GM19239 (cell line): ENCODE data around the gene ZDHHC24.
A peak's percentile ranks its signal among the peaks of the same experiment; 100 is the strongest.
"Not testable (repeated sequence)": the region's sequence is repeated elsewhere in the genome, so short reads cannot be mapped to it uniquely, and the experiment has no call there.

ENCODE experiments used
- DNase-seq: peaks from one replicate; pipeline ENCODE4 v3.0.0; 2011; ENCODE audit warnings: low spot score; ENCODE audit not compliant: insufficient read length
- FAIRE-seq: peaks from 2 replicates; lab custom pipeline; 2011; peaks lifted over from hg19 to GRCh38; lab: Jason Lieb, UNC

The ZDHHC24 gene

DNA sequence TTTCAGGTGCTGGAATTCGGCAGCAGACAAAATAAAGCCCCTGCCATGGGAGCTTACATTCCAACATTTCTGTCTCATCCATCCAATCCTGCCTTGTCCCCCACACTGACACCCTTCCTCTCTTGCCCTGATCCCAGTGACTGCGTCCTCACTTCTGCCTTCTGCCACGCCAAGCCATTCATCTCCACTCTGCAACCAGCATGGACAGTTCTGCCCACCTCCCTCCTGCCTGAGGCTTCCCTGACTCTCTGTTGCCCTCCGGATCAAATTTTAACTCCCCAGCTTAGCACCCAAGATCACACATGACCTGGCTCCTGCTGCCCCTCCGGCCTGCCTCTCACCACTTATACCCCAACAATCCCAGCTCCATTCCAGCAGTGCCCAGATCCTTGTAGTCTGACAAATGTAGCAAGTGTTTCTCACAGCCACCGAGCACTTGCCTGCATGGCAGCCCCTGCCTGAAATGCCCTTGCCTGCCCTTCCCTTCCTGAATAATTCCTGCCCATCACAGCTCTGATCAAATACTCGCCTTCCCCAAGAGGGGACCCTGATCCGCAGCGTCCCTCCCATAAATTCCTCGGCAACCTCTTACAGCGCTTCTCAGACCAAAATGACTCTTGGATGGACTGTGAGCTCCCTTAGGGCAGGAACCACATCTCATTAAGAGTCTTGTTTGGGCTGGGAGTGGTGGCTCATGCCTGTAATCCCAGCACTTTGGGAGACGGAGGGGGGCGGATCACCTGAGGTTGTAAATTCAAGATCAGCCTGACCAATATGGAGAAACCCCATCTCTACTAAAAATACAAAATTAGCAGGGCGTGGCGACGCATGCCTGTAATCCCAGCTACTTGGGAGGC, 3.2 kb upstream of the ZDHHC24 start:
- DNase-seq = no peak
- no peak for FAIRE-seq

DNA sequence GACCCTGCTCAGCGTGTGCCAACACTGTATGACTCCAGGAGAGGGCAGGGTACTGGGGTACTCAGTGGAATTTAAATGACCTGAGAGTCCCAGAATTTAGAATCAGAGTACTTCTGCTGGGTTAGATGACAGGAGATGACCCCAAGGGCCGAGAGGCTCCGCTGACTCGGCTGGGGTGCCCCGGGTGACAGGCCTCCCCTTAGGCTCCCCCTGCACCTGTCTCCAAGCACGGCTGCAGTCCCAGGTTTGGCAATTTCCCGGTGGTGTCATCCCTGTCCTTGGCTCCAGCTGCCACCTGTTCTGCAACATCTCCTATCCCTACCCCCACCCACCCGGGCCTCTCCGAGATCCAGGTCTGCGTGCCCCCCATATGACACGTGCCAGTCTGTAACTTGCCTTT, 2.2 kb upstream of the ZDHHC24 start:
- DNase-seq = no peak
- FAIRE-seq = no peak

DNA sequence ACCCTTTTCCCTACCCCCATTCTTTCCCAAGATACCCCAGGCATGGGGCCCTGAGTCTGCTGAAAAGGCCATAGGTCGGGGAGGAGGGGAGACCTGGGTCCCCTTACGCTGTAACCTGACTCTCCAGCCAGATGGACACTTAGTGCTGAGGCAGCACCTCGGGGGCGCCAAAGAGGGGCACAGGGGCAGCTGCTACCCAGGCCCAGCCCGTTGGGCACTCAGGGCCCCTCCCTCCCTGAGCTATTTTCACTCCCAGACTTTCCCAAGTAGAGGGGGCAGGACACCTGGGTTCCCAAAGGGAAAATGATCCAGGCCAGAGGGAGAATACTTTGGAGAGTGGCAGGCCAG, 1.8 kb upstream of the ZDHHC24 start:
- DNase-seq (no peak), FAIRE-seq (no peak)

DNA sequence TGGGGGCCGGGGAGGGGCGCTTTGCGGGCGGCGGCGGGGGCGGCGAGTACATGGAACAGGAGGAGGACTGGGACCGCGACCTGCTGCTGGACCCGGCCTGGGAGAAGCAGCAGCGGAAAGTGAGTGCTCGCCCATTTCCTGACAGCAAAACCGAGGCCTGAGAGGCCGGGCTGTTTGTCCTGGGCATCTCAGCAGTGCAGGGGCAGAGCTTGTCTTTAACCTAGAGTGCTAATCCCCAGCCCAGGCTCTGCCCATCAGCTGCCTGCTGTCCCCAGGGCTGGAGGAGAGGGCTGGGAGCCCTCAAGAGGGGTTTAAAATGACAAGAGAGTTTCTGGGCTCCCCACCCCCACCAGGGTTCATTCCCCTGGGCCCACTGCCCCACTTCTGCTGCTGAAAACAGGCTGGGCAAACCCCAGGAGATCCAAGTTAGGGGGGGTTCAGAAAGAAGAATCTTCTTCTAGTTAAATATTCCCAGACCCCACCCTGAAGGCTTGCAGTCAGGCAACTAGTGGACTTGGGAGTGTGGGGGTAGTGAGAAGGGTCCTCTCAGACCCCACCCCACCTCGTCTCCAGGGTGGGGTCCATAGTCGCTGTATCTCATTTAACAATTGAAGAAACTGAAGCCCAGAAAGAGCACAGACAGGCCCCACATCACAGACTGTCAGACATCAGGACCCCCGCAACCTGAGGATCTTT, 1.3 kb upstream of the ZDHHC24 start:
- no peak for DNase-seq
- FAIRE-seq = no peak

DNA sequence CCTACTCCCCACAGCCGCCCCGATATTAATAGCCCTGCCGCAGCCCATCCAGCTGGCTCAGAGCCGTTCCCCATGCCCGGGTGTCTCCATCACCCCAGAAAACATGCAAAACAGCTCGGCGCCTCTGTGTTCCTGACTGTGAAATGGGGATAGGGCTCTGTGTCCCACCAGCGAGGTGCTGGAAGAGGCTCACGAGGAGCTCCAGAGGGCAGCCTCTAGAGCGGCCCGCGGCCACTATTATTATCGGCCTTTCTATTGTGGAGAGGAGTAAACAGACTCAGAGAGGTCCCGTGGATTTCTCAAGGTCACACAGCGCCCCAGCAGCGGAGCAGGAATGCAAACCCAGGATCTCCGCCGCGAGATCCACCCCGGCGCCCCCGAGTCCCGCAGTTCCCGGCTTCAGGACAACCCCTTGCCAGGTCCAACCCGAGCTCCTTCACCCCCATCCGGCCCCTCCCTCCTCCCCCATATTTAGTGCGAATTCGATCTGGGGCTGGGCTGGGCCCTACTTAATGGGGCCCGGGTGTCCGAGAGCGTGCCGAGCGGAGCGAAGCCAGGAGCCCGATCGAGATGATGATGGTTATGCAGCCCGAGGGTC, 619 bp upstream of the ZDHHC24 start, which contains the start of gene ACTN3:
Gene ACTN3, plus strand, starts transcription at position 536 of the 598 bp plus-strand sequence. Its CDS starts 35 bp downstream, at position 571.
- DNase-seq = no peak
- no peak for FAIRE-seq

DNA sequence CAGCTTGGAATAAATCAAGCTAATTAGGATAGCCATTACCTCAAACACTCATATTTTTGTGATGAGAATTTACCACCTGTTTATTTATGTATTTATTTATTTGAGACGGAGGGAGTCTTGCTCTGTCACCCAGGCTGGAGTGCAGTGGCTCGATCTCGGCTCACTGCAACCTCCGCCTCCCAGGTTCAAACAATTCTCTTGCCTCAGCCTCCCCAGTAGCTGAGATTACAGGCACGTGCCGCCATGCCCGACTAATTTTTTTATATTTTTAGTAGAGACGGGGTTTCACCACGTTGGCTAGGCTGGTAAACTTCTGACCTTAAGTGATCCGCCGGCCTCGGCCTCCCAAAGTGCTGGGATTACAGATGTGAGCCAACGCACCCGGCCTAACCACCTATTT, 896 bp downstream of the ZDHHC24 start:
- peak; percentile 88 for FAIRE-seq
- DNase-seq = not testable (repeated sequence)

DNA sequence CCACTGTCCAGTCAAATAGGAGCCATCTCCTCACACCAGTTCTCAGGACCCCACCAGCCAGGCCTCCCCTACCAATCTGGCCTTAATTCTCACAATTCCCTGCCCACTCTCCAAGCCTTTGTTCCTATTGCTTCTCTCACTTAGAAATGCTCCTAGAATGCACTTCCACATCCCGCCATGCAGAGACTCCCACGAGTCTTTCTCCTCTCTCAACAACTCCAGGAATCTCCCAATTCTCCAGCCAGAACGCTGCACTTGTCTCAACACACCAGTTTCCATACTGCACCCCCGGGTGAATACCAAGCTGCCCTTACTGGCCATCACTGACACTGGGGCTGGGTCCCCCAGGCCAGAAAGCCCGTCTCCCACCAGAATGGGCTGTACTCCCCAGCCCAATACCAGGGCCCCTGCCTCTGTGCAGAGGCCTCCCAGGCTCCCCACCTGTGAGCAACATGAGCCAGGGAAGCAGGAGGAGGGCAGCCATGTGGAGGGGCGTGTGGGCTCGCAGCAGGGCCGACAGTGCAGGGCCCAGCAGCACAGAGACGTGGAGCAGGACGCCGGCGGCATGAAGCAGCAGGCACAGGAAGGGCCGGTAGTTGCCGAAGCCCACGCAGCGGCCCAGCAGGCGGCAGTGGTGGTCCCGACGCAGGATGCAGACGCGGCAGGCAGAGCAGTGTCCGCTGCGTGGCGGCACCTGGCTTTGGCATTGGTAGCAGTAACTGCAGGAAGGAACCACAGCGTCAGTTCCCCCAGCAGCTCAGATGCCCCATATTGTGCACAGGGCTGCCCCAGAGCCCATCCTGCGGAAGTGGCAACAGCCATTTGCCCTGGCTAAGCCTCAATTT, 2.4 kb downstream of the ZDHHC24 start:
- DNase-seq (peak; percentile 66), FAIRE-seq (peak; percentile 89)

DNA sequence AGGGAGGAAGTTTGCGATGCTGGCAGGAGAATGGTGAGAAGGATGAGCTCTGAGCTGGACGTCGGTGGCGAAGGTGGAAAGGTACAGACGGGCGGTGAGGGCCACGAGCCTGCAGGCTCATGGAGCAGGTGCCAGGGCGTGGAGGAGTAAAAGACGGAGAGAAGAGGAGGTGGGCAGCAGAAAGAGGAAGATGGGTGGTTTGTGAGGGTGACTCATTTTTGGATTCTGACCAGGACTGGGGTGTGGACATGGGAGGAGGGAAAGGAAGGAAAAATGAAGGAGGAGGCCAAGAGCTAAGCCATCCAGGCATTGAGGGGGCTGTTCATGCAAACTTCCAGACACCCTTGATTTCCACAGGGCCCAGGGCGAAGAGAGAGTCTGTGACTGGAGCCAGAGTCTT, 3.5 kb downstream of the ZDHHC24 start:
- no peak for FAIRE-seq
- DNase-seq = no peak

DNA sequence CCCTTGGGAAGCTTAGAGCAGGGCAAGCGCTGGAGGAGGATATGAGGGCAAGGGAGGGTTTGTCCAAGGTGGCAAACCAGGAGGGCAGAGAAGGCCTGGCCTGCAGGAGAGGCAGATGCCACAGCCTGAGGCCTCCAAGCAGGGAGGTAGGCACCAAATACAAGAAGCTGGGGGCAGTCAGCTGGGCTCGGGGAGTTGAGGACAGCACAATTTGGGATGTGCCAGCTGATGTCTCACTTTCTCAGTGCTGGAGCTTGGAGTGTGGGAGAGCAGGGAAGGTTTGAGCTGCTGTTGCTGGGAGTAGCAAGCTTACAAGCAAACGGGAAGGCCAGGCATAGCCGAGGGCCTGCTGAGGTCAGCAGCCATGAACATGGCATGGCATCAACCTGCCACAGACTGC, 4.0 kb downstream of the ZDHHC24 start:
- FAIRE-seq (no peak), DNase-seq (no peak)

DNA sequence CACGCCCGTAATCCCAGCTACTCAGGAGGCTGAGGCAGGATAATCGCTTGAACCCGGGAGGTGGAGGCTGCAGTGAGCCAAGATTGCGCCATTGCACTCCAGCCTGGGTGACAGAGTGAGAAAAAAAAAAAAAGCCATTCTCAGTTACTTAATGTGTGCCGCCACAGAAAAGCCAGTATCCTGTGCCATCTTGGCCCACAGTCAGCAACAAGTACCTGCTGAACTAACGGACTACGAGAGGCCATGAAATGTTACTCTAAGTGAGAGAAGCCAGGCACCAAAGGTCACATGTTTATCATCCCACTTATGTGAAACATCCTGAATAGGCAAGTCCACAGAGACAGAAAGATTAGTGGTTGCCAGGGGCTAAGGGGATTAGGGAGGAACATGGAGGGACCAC, 5.2 kb downstream of the ZDHHC24 start:
- not testable (repeated sequence) for DNase-seq, FAIRE-seq

DNA sequence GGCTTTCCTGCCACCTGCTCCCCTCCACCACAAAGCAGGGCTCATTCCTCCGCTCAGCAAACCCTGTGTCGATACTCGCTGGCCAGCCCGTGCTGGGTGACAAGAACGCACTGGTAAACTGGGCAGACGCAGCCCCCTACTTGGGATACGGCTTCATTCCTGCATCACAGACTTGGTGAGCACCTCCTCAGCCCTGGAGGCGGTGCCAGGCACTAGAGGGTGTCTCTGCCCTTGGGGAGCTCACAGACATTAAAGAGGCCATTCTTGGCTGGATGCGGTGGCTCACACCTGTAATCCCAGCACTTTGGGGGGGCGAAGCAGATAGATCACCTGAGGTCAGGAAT, 6.0 kb downstream of the ZDHHC24 start:
- FAIRE-seq = no peak
- DNase-seq = no peak

DNA sequence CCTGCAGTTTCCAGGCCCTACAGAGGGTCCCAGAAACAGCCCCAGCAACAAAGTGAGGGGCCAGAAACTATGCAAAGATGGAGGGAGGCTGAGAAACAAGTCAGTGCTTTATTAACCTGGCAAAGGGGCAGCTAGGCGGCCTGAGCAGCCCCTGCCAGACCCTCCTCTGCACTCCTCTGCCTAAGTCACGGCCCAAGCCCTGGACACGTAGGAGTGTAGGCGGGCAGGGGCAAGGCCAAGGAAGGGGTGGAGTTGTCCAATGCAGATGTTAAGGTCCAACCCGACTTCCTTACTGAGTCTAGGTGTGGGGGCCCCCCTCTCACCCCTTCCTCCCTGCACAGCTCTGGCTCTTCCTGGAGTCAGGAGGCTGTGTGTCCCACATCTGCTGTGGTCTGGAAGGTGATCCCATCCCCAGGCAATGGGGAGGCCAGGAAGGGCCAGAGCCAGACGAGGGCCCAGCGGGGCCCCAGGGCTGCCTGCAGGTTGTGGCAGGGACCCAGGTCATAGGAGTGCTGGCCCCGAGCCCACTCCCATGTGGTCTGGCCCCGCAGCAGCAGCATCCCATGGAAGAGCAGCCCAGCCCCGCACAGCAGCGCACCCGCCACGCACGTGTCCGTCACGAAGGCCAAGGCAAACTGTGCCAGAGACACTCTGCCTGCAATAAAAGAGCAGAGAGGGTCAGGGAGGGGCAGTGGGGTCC, 6.5 kb downstream of the ZDHHC24 start:
- DNase-seq (no peak), FAIRE-seq (no peak)

DNA sequence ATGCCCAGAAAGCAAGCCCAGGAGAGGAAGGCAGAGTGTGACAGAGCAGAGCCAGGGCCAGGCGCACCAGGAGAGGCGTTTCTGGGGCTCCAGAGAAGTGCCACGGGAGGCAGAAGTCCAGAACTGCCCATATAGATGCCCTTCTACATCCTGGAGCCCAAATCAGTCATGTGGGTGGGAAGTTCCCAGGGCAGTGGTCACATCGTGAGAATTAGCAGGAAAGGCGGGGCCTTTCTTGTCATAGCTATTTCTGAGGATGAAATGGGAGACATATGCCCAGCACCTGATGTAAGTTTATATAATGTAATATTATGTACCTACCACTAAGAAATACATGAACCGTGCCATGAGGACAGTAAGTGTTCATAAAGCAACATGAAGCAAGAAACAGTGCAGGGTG, 13.1 kb downstream of the ZDHHC24 start:
- no peak for DNase-seq
- no peak for FAIRE-seq

DNA sequence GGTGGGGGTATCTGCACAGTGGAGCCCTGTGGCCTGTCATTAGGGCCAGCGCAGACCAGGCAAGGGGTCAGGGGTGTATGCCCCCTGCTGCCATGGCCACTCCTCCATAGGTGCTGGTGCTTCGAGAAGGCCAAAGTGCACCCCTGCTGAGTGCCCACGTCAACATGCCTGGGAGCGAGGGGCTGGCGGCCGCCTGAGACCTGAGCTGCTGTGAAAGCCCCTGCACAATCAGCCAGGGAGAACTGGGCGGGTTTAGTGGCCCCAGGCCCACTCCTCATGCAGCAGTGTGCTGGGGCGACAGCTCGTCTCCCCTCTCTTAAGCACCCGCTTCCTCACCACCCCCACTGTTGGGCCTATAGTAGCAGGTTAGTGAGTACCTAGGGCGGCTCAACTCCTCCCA, 14.0 kb downstream of the ZDHHC24 start:
- no peak for FAIRE-seq
- DNase-seq = no peak

DNA sequence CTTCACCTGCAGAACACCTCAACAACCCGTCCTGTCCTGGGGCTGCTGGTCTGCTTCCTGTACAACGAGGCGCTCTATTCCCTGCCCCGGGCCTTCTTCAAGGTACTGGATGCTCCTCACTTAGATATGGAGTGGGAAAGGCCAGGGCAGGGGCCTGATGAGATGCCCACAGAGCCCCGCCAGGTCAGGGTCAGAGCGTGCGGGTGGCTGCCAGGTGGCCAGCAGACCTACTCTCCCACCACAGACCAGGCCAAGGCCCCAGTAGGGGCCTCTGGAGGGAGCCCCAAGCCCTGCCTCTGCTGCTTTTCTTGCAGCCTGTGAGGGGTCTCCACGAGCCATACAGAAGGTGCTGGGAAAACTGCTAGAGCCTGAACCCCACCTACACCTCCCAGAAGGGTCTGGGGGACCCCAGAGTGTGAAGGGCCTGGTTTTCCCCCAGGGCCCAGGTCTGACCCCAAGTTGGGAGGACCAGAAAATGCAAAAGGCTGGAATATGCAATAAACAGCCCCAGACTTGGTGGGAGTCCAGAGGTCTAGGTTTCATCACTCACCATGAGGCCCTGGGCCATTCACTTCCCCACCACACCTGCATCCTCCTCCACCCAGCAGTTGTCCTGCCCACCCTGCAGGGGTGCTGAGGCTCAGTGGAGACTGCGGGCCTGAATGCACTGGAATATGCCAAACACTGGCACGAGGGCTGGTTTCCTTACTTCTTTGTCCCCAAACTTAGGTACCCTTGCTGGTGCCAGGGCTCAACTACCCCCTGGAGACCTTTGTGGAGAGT, 14.7 kb downstream of the ZDHHC24 start:
- DNase-seq (no peak), FAIRE-seq (no peak)

DNA sequence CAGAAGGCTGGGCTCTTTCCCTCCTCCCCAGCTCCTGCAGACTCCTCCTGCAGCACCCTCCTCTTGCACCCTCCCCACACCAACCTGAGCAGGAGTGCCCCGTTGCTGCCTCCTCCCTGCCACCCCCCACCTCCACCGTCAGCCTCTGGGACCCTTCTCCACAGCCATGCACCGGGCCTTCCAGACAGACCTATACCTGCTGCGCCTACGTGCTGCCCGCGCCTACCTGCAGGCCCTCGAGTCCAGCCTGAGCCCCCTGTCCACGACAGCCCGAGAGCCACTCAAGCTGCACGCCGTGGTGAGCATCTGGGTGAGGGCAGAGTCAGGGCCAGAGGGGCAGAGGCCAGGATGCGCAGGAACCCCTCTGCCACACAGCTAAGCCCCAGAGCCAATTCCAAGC, 16.2 kb downstream of the ZDHHC24 start:
- FAIRE-seq = no peak

DNA sequence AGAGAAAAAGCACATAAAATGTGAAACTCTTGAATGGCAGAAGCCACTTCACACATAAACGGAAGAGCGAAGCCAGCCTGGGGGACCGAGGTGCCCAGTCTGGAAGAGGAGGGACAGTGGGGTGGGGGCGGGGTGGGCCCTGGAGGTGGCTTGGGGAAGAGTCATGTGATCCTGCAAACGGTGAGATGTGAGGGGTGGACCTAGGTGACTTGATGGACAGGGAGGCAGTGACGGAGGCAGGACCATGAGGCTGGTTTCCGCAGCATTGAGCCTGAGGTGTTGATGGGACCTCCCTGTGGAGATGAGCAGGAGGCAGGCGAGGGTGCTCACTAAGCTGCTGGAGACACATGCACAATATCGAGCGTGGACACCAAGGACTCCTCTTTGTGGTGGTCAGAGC, 16.8 kb downstream of the ZDHHC24 start:
- DNase-seq (no peak), FAIRE-seq (no peak)

More for the DNA sequence above, 16.2 kb downstream of the ZDHHC24 start:
- DNase-seq = no peak

DNA sequence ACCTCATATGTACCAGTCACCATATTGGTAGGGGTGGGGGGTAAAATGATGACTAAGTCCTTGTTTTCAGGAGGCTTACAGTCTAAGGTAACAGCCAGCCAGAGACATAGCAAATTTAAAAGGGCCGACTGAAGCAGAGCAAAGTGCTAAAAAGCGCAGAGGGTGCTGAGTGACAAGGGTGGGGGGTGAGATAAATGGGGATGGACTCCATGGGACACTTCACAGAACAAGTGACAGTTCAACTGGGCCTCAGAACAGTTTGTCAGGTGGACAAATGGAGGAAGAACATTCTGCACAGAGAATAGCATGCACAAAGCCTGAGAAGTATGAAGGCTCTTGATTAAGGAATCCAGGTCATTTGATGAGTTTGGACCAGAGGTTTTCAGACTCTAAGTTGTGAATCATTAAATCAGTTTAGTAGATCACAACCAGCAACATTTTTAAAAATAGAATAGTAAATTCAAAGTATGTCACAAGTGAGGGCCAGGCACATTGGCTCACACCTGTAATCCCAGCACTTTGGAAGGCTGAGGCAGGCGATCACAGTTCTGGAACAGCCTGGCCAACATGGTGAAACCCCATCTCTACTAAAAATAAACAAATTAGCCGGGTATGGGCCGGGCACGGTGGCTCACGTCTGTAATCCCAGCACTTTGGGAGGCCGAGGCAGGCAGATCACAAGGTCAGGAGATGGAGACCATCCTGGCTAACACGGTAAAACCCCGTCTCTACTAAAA, 21.4 kb downstream of the ZDHHC24 start:
- DNase-seq = no peak
- FAIRE-seq = no peak
